OCI-LY3 (cell line): ENCODE data around the gene SMAD6.

Source experiments
- EZH2phosphoT487 ChIP-seq: fragments of 200-600 bp; shearing (Covaris generic); IDR thresholded peaks from 2 replicates; pipeline ENCODE4 v1.6.1; 2018; ENCODE audit warnings: antibody characterized with exemption, mixed run types, low read depth
- TF ChIP-seq, protein P1 (sequence below): fragments of 200-600, 300-600 bp; sonication (generic); IDR thresholded peaks from 2 replicates; pipeline ENCODE4 v1.5.1; 2014; ENCODE audit warnings: antibody characterized with exemption, low read length, low read depth

DNA sequence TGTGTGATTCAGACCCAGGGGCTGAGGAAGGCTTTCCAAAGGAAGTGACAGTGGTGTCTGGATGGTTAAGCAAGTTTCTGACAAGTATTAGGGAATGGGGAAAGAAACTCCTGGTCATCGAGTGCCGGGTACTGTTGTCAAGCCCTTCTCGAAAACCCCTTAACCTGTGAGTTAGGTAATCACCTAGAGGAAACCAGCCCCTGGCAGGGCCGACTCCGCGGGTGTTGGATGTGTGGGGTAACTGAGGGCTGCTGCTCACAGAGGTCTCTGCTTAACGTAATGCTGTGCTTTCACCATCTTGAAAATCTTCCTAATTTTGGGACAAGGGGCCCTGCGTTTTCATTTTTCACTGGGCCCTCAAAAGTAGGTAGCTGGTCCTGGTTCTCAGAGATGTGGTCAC is 67.0 kb downstream of the SMAD6 start:
- TF ChIP-seq, protein P1, sequence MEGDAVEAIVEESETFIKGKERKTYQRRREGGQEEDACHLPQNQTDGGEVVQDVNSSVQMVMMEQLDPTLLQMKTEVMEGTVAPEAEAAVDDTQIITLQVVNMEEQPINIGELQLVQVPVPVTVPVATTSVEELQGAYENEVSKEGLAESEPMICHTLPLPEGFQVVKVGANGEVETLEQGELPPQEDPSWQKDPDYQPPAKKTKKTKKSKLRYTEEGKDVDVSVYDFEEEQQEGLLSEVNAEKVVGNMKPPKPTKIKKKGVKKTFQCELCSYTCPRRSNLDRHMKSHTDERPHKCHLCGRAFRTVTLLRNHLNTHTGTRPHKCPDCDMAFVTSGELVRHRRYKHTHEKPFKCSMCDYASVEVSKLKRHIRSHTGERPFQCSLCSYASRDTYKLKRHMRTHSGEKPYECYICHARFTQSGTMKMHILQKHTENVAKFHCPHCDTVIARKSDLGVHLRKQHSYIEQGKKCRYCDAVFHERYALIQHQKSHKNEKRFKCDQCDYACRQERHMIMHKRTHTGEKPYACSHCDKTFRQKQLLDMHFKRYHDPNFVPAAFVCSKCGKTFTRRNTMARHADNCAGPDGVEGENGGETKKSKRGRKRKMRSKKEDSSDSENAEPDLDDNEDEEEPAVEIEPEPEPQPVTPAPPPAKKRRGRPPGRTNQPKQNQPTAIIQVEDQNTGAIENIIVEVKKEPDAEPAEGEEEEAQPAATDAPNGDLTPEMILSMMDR: no peak
- TF ChIP-seq EZH2phosphoT487: no peak
